Muscle of arm (tissue), 14 donors: Measurements from ENCODE around the gene MEIS1. TPM values are rescaled to one million over a fixed set of nuclear protein-coding genes. Genes with fewer than 3 reads are reported as not detected.
"Not testable (repeated sequence)": the region's sequence is repeated elsewhere in the genome, so short reads cannot be mapped to it uniquely, and the experiment has no call there.

Experiments
- DNase-seq: peaks from one replicate; pipeline ENCODE4 v3.0.0-alpha.2; 2013
- long read RNA-seq, 11 donors: transcript quantifications; one replicate each; lab custom pipeline, GENCODE V29; 2026
- polyA plus RNA-seq, 12 donors: library from polyadenylated mRNA; unstranded; fragments of 120-200 nt; gene quantifications; one replicate each; pipeline ENCODE4 v1.2.1, GENCODE V29; 2013; ENCODE audit not compliant: insufficient read length in 12 of 12

MEIS1 gene
- polyA plus RNA-seq: 10 to 100 TPM in 11 of 12 donors, not detected in 1; 10.8 to 32.5 (median 12.8) TPM
- long read RNA-seq, donor 1, full-length matches to known transcripts: 5 of 65 reads
- long read RNA-seq, donor 1, partial matches to known transcripts: 60 of 65 reads
- long read RNA-seq, donor 1, other reads (novel, unspliced or antisense): 0 of 65 reads
- long read RNA-seq, donor 2: 0 reads
- long read RNA-seq, donor 3, full-length matches to known transcripts: 2 of 2 reads
- long read RNA-seq, donor 3, partial matches to known transcripts: 0 of 2 reads
- long read RNA-seq, donor 3, other reads (novel, unspliced or antisense): 0 of 2 reads
- long read RNA-seq, donor 4, full-length matches to known transcripts: 1 of 1 reads
- long read RNA-seq, donor 4, partial matches to known transcripts: 0 of 1 reads
- long read RNA-seq, donor 4, other reads (novel, unspliced or antisense): 0 of 1 reads
- long read RNA-seq, donor 5, full-length matches to known transcripts: 7 of 23 reads
- long read RNA-seq, donor 5, partial matches to known transcripts: 16 of 23 reads
- long read RNA-seq, donor 5, other reads (novel, unspliced or antisense): 0 of 23 reads
- long read RNA-seq, donor 6: 0 reads
- long read RNA-seq, donor 7: 0 reads
- long read RNA-seq, donor 8, full-length matches to known transcripts: 3 of 11 reads
- long read RNA-seq, donor 8, partial matches to known transcripts: 8 of 11 reads
- long read RNA-seq, donor 8, other reads (novel, unspliced or antisense): 0 of 11 reads
- long read RNA-seq, donor 9, partial matches to known transcripts: 6 of 6 reads
- long read RNA-seq, donor 9, other reads (novel, unspliced or antisense): 0 of 6 reads
- long read RNA-seq, donor 10, full-length matches to known transcripts: 3 of 3 reads
- long read RNA-seq, donor 10, partial matches to known transcripts: 0 of 3 reads
- long read RNA-seq, donor 10, other reads (novel, unspliced or antisense): 0 of 3 reads
- long read RNA-seq, donor 11, full-length matches to known transcripts: 2 of 2 reads
- long read RNA-seq, donor 11, partial matches to known transcripts: 0 of 2 reads
- long read RNA-seq, donor 11, other reads (novel, unspliced or antisense): 0 of 2 reads

DNA sequence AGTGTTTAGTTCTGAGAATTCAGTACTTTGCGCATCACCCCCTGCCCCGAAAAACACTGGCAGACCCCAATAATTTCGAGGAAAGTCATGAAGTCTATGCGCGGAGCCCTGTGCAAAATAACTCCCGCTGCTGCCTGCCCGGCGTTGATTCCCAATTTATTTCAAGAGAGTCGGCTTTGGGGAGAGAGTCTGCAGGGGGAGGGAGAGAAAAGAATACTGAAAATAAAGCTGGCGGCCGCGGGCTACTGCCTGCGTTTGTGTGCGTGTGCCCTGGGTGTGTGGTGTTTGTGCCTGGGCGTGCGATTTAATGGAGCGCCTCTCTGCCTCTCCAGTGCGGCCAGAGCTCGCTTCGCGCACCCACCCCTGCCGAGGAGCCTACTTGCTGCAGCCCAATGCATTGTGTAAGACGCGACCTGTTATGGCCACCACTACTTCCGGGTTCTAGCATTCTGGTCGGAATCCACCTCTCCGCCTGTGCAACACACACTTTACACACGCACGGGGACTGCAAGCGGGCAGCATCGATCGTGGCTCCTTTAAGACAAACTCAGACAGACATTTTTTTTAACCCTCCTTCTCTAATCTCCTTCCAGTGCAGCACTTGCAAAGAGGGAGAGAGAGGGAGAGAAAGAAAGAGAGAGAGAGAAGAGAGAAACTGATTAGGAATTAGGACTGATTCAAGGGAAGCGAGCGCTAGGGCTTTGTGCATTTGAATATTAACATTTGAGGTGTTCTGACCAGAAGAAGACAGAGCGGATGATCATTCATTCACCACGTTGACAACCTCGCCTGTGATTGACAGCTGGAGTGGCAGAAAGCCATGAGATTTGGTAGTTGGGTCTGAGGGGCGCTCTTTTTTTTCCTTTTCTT lies at the start of gene MEIS1:
TSS of gene MEIS1 (plus strand) at position 447 of the 870 bp plus-strand sequence. CDS start 732 bp downstream, outside the sequence.
- peak; percentile 94 for DNase-seq

DNA sequence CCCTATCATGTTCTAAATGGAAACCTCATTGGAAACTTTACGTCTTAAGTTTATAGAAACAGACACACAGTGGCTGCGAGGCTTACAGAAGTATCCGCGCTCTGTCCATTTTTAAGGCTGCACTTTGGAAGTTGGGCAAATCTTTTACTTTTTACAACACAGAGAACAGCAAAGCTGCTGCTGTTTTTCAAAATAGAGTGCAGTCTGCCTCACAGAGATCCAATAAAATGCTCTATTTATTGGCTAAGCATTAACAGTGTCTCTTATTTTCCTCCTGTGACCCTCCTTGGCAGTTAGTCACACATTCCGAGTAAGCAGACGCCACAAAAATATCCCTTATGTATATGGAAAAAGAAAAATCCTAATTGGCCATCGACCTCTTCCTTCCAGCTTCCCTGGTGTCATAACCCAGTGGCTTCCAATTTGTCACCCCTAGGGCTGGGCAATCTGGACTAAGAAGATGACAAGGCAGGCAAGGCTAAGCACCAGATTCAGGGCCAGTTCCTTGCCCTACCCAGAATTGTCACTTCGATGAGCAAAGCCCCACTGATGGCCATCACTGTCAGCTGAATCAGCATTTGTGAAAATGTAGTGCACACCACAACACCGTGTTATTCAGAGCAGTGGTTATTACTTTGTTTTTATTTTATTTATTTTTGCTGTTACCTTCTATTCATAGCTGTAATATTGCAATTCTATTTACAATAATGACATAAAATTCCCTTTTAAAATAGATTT lies 47.7 kb upstream of the MEIS1 start:
- DNase-seq: peak; percentile 57

DNA sequence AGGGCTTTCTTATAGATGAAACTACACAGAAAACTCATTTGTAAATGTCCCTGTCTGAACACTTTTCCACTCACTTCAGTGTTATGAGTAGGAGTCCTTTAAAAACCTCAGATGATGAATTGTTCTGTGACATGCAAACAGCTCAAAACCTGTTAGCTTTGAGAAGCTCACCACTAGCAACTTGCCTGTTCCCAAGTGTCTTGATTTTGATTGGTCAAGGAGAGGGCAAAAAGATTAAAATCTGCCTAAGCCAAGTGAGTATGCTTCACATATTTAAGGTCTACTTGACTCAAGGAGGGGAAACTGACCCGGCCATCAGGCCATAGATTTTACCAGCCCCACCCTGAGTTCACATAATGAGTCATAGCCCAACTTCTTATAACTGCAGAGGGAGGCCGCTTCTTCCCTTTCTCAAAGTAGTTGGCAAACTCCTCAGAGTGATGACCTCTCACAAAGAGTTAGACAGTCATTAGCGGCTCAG lies 45.2 kb upstream of the MEIS1 start:
- DNase-seq: no peak

DNA sequence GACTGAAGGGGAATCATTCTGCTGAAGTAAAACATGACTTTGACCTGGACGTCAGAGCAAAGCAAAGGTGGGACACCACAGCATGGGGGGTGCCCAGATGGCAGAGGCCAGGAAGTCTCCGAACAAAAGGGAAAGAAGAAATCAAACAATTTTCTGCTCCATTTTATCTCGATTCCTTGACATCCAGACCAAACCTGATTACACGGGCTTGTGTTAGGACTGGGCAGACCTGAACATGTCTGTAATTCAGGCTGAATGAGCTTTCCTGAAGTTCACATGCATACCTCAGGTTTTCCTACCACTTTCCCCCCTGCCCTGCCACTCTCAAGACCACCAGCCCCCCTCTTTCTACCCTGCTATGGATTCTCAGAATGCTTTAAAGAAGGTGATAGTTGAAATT lies 44.8 kb upstream of the MEIS1 start:
- DNase-seq: no peak

DNA sequence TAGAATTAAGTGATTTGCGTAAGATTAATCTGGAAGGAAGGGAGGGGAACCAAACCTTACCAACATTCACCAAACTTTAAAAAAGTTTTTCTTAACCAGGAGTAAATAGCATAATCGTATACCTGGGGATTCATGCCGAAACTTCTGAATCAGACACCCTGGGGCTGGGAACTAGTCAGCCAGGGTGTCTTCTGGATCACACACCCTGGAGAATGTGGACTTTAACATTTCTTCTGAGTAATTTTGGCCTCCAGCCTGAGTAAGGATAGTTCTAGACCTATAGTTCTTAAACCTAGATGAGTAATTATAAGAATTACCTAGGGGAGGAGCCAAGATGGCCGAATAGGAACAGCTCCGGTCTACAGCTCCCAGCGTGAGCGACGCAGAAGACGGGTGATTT lies 44.1 kb upstream of the MEIS1 start:
- DNase-seq: no peak

DNA sequence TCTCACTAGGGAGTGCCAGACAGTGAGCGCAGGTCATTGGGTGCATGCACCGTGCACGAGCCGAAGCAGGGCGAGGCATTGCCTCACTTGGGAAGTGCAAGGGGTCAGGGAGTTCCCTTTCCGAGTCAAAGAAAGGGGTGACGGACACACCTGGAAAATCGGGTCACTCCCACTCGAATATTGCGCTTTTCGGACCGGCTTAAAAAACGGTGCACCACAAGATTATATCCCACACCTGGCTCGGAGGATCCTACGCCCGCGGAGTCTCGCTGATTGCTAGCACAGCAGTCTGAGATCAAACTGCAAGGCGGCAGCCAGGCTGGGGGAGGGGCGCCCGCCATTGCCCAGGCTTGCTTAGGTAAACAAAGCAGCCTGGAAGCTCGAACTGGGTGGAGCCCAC lies 43.7 kb upstream of the MEIS1 start:
- not testable (repeated sequence) for DNase-seq

DNA sequence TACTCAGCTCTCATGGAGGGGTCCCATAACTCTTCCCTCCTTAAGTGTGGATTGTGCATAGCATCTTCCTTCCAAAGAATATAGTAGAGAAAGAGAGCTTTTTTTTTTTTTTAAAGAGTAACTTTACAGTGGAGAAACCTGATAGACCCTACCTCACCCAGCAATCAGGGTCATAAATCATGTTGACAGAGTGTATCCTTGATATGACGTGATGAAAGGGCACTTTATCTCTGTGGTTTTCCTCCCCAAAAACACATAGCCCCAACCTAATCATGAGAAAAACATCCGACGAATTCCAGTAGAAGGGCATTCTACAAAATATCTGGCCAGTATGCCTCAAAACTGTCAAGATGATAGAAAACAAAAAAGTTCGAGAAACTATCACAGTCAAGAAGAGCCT lies 29.5 kb upstream of the MEIS1 start:
- no peak for DNase-seq

DNA sequence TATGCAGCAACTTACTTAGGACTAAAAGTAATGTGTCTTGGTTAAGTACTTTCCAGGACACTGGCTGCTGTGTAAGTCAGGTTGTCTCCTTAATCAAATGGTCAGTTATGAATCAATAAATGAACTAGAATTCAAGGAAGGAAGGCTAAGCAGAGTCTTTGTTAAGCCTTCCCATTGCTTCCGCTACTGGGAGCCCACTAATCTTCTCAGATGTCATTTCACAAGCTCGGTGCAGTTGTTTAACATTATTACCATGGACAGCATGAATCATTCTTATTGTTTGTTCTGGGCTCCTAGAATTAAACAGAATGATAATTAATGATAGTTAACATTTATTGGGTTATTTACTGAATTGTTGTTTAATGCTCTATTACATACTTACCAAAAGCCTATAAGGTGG lies 26.0 kb upstream of the MEIS1 start:
- DNase-seq: no peak

DNA sequence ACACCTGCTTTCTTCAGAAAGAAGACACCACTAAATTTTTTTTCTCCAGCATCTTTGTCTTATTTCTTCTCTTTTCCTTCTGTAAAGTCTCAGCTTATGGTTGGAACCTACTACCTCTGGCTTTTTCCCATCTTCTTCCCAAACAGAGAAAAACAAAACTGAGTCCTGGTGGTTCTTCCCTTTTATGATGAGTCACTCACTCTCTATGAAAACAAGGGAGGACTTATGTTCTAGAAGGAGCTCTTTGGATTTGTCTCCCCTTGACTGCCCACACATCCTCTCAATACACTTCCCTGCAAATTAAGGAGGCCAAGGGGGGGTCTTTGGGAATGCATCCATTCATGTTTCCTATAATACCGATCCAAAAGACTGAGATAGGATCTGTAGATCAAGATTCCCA lies 22.1 kb upstream of the MEIS1 start:
- no peak for DNase-seq

DNA sequence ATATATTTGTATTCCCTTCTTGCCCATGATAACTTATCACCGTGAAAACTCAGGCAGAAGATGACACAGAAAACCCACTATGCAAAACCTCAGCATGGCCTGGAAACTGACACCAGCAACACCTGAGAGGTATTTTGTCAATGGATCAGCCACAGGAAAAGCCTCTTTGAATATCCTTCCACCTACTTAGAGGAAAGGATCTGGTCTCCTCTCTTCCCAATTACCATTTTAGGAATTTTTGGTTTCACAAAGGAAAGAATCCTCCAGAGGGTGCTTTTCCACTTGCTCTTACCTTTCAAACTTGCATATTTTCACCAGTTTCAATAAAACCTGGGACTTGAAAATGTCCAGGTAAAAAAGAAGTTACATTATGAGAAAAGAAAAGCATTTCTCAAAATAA lies 20.0 kb upstream of the MEIS1 start:
- no peak for DNase-seq

DNA sequence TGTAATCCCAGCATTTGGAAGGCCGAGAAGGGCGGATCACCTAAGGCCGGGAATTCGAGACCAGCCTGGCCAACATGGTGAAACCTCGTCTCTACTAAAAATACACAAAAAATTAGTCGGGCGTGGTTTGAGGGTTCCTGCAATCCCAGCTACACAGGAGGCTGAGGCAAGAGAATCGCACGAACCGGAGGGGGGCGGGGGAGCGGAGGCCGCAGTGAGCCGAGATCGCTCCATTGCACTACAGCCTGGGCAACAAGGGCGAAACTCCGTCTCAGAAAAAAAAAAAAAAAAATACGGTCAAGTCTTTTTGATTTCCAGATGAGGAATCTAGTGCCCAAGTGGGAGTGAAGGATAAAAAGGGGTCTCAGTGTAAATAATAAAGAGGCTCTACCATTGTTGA lies 16.5 kb upstream of the MEIS1 start:
- no peak for DNase-seq

DNA sequence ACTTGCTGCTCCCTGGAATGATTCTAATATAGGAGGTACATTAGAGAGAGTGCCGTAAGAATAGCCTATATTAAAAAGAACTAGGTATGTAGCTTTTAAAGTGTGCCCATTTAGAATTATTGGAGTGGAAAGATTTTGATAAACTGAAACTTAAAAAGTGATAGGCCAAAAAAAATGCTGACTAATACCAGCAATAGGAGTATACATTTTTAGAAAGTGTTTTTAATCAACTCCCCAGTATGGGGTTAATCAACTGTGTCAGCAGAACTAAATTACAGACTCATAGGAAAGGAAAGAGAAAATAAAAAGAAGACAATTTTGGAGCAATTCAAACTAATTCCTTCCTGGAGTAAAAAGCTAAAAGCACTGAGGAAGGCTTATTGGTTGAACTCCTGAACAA lies 13.3 kb upstream of the MEIS1 start:
- DNase-seq: no peak

DNA sequence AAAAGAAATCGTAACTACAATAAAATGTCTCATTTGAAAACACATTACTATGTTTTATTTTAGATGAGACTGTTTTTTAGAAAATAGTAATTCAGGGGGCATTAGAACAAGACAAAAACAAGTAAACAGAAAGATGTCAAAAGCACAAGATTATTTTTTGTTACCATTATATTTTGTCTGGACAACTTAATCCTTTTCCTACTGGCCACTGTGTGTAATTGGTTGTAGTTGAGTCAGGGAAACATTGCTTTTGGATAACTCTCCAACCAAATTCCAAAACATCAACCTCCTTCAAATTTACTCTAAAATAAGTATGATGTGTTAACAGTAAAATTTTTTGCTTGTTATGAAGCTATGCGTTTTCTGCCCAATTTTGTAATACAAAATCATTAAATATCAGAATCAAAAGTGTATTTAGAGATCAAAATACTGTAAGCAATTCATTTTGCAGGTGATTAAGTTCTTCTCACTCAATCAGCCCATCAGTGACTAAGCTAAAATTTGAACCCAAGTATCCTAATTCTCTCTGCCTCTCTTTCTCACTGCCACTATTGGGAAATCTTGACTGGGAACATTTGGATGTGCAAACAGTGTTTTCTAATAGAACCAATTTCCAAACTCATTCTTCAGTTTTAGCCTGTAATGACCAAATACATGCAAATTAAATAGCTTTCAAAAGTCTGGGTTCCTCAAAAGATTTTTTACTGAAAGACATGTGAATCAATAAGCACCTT lies 11.4 kb upstream of the MEIS1 start:
- DNase-seq: no peak

DNA sequence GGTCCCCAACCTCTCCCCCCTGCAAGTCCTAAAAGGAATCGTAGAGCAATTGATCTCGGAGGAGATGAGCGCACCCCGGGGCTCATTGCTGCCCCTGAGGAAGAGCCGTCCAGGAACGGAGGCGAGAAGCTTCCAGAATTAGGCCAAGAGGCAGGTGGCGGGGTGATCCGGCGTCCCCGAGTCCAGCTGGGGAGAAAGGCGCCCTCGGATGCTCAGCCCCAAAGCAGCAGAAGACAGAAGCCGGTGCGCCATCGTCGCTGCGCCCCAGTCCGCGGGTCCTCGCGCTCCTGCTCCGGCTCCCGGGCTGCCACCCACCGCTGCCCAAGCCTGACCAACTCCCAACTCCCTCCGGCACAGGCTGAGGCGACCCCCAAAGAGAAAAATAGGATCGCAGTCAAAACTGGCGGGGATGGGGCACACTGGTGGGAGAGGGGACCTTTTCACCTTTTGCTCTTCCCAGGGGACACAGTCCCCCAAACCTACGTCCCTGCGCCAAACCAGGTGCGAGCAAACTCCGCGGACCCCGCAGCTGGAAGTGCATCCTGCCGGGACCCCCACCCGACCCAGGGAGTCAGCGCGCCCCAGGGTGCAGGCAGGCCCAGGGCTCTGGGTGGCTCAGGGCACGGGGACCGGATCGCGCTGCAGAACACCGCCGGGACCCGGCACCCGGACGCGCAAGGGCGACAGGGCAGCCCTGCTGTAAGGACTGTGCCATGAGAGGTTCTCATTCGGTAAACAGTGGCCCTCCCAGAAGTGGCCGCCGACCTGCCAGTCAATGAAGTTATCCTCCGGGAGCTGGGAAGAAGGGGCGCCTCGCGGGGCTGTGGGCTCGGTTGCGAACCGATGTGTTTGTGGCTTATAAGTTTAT lies 8.4 kb upstream of the MEIS1 start:
- DNase-seq: no peak

DNA sequence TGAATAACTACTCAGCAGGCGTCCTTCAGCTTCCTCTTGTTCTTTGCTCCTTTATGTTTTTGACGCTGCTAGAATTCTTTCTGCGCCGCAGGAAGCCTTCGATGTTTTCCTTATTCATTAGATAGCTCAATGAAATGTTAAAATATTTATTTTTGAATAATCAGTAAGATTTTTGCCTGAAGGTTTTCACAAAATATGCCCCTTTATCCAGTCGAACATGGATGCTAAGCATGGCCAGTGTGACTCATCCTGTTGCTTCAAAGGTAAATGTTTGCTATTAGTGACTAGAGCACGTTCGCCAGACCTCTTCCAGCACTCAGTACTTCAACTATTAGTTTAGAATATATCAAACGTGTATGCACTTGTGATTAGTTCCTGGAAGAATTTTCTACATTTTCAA lies 7.6 kb upstream of the MEIS1 start:
- DNase-seq: no peak

DNA sequence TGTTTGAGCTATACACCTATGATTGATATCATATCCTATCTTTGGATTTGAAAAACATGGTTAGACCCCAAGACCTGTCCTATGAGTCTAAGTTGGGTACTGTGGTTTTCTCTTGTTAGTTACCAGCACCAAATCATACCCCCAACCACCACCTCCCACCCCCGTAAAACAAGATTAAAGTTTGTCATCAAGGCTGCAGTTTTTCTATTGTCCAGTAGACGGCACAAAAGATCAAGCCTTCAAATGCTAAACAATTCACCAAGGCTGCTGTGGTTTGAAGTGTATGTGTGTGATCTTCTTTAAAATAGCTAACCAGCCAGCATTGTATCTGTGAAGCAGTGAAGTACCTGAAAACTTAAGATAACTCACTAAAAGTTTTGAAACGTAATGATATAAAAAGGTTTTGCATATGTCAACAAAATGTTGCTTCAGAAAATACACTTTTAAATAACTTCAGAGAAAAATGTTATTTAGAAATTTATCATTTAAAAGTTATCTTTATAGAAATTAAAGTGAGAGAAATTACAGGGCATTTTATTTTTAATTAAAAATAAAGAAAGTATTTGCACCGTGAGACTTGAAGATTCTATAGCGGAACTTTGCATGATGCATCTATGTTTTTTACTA lies 5.8 kb upstream of the MEIS1 start:
- no peak for DNase-seq

DNA sequence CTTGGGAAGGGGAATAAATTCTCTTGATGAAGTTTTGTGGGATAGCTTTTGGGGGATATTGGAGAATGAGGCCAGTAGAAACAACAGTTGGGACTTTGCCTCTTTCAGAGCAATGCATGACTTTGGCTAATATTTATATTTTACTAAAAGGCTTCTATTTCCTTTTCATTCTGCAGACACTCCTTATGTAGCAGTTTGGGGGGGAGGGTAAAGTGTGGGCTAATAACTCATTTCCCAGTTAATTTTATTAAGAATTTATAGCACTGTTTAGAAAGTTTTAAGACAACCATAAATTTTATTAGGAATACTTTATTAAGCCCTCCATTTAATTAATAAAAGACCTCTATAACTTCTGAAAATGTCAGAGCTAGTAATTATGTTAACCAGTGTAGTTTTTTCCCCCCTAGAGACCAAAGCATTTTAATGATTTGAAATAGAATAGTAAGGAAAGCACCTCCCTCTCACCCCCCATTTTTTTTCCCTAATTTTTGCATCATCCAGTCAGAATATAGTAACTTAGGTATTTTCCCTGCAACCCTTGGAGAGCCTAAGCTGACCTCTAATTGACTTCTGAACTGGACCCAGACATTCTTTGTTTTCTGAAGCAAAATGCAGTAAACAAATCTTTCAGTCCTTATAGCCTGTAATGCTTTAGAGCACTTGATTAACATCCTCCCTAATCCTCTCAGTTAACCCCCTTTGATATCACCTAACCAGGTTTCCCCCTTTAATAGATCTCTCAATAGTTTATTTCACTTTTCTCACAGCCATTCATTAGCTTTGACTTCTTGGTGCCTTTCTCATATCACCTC lies 5.0 kb upstream of the MEIS1 start:
- DNase-seq: no peak
